D721Med (cell line): Measurements from ENCODE around the gene VASP.

Experiments
- DNase-seq: peaks from one replicate; pipeline ENCODE4 v3.0.0; 2011; ENCODE audit warnings: low spot score; ENCODE audit not compliant: insufficient read length
- FAIRE-seq: peaks from 2 replicates; lab custom pipeline; 2011; peaks lifted over from hg19 to GRCh38; lab: Jason Lieb, UNC
- CTCF ChIP-seq: IDR thresholded peaks from 2 replicates; pipeline ENCODE4 v1.5.1; 2012; ENCODE audit warnings: mild to moderate bottlenecking, control low read depth; ENCODE audit not compliant: insufficient read depth; ENCODE audit errors: missing control alignments

Gene VASP

GRCh38 chr19:45569619-45570421 lies 62.5 kb downstream of the VASP start:
- DNase-seq (peak; percentile 37), FAIRE-seq (no peak)

GRCh38 chr19:45571457-45572220 lies 64.4 kb downstream of the VASP start:
- DNase-seq (no peak), FAIRE-seq (no peak)
- TF ChIP-seq CTCF = no peak

More at GRCh38 chr19:45569619-45570421, 62.5 kb downstream of the VASP start:
- TF ChIP-seq CTCF = peak; percentile 57

GRCh38 chr19:45574526-45574925 lies 67.2 kb downstream of the VASP start:
- FAIRE-seq = no peak
- no peak for DNase-seq
- no peak for TF ChIP-seq CTCF

GRCh38 chr19:45575216-45575615 lies 67.9 kb downstream of the VASP start:
- TF ChIP-seq CTCF = no peak
- no peak for FAIRE-seq
- DNase-seq = no peak
